ENCODE measurements around the gene ENGASE. TPM values are rescaled to one million over a fixed set of nuclear protein-coding genes. Genes with fewer than 3 reads are reported as not detected.

The ENGASE gene
- total and polyA plus RNA-seq, 2 of the 4 experiments (the other 2 are of a cell fraction): 3.9 to 12.1 TPM

- H3K9me3 ChIP-seq (ENCODE audit: control insufficient read depth, insufficient read depth, low read length): no peaks in the 10 kb centered on the region
- H3K9ac ChIP-seq (ENCODE audit: low read depth, low read length): no peak overlapping the region
- DNase-seq (peak; percentile 68), ATAC-seq (ENCODE audit: low read depth) (peak; percentile 36)
- no peak overlapping the region for H3K56ac ChIP-seq (ENCODE audit: extremely low read depth, insufficient read depth, low read length)
- peak overlapping the region; percentile 97 for H2BK120ac ChIP-seq (ENCODE audit: low read depth, low read length)
- H4K5ac ChIP-seq (ENCODE audit: low read depth, low read length): peak overlapping the region; percentile 95
- CTCF ChIA-PET: interaction anchor here (0.9 to 1.1 kb wide), 2 partner anchors 19 to 365 kb away, joined by 3 to 4 read pairs; no protein-coding TSS in a partner anchor
- POLR2A ChIA-PET (ENCODE audit: unreplicated experiment): interaction anchor here (1.0 kb wide), 1 partner anchor 12 kb away, joined by 3 read pairs; no protein-coding TSS in a partner anchor
- H2AK5ac ChIP-seq (ENCODE audit: low read depth, low read length): peak overlapping the region; percentile 99
- H3K18ac ChIP-seq (ENCODE audit: low read depth, low read length): peak overlapping the region; percentile 87
- H3K36me3 ChIP-seq (ENCODE audit: control insufficient read depth, insufficient read depth, low read length): no peaks in the 10 kb centered on the region
- WGBS, 2 experiments (ENCODE audit: extremely low coverage in 2 of 2, insufficient read length in 1 of 2): 94% methylated on average over 3 of the region's 16 CpGs; no CpG with 5 or more reads in 1 of the 2 experiments
- dilution Hi-C loops (cut with HindIII; ENCODE audit: low sequenced_read_pairs, unreplicated experiment): no loop called here
- TF ChIP-seq ELK1 (IDR thresholded peaks at IDR 0.05; ENCODE audit: borderline replicate concordance, low read depth, low read length): no peak
- peak; percentile 78 for TF ChIP-seq FOS (IDR thresholded peaks at IDR 0.05; ENCODE audit: low read depth, low read length)
- peak overlapping the region; percentile 97 for H4K91ac ChIP-seq (ENCODE audit: insufficient read depth, low read depth, low read length)
- intact Hi-C loops (cut with micrococcal nuclease): no loop called here
- BruUV-seq (replicated peaks): no TSS peak
- peak overlapping the region; percentile 88 for H2AFZ ChIP-seq (replicated peaks; ENCODE audit: low read length, poor library complexity)
- H3K27me3 ChIP-seq (ENCODE audit: control insufficient read depth, insufficient read depth, low read length): peaks cover 2% of the 10 kb centered on the region; the same call in 1 of the 2 replicates
- H2BK20ac ChIP-seq (ENCODE audit: low read depth, low read length): peak overlapping the region; percentile 98
- H3K4me2 ChIP-seq (ENCODE audit: low read depth, low read length): peak overlapping the region; percentile 73
- H3K4me1 ChIP-seq (ENCODE audit: control insufficient read depth, insufficient read depth, low read length): peaks cover 27% of the 10 kb centered on the region
- peak overlapping the region; percentile 74; the same call in 1 of the 2 replicates for H3K23ac ChIP-seq (ENCODE audit: low read depth, low read length)
- in situ Hi-C loops (cut with MboI; ENCODE audit: low sequenced_read_pairs): no loop called here
- H2BK5ac ChIP-seq (ENCODE audit: low read depth, low read length, poor library complexity, severe bottlenecking): peak overlapping the region; percentile 92
- H4K8ac ChIP-seq (ENCODE audit: low read depth in 2 of 2, low read length in 2 of 2): peak overlapping the region; percentile 88 to 93
- peak overlapping the region; percentile 92; the same call in 2 of the 3 replicates for H2BK15ac ChIP-seq (ENCODE audit: low read depth, low read length)
- H3K4me3 ChIP-seq (ENCODE audit: insufficient read depth, low read depth, low read length): no peak overlapping the region
- peak overlapping the region; percentile 97 for H2AK9ac ChIP-seq (replicated peaks; ENCODE audit: low read depth, low read length, poor library complexity)
- peaks cover 7 to 31% of the 10 kb centered on the region in 2 experiments; a peak in 2 of 4 replicates for H3K79me1 ChIP-seq (ENCODE audit: low read depth in 1 of 2, low read length in 2 of 2)
- peak overlapping the region; percentile 92 for H3K14ac ChIP-seq (replicated peaks; ENCODE audit: low read depth, low read length)
- peak overlapping the region; percentile 98 for H3K4ac ChIP-seq (ENCODE audit: low read depth, low read length)
- peaks cover 24% of the 10 kb centered on the region for H3K9me1 ChIP-seq (ENCODE audit: insufficient read depth, low read length)
- H4K20me1 ChIP-seq (ENCODE audit: insufficient read depth, low read length): no peaks in the 10 kb centered on the region
- H3K27ac ChIP-seq (ENCODE audit: insufficient read depth, low read length): peak overlapping the region; percentile 88
Measured at GRCh38 chr17:79026376-79027273, 48.0 kb upstream of the ENGASE start.
